NOMO-1 (cell line): ENCODE results near the gene TUBB4B.
"Not testable (repeated sequence)": the region's sequence is repeated elsewhere in the genome, so short reads cannot be mapped to it uniquely, and the experiment has no call there.

Source experiments
- DNase-seq, 2 experiments: peaks; one replicate each; lab custom pipeline; 2025; ENCODE audit not compliant: unreplicated experiment in 2 of 2; lab: John Stamatoyannopoulos, UW

Gene TUBB4B

GRCh38 chr9:137250329-137251193 is 9.5 kb downstream of the TUBB4B start:
- DNase-seq: no peak

GRCh38 chr9:137251194-137251461 is 10.0 kb downstream of the TUBB4B start, which contains the start of gene STPG3:
STPG3 (plus strand) TSS chr9:137251286; CDS start chr9:137251287, 1 bp downstream.
- no peak for DNase-seq

- no peak for DNase-seq
Measured at GRCh38 chr9:137251490-137252268, 10.6 kb downstream of the TUBB4B start.

GRCh38 chr9:137252555-137253506 is 11.7 kb downstream of the TUBB4B start:
- DNase-seq: no peak

- peak in 1 of 2 experiments; percentile 20 for DNase-seq
Measured at GRCh38 chr9:137253717-137254623, 12.9 kb downstream of the TUBB4B start.

GRCh38 chr9:137254624-137255447 is 13.7 kb downstream of the TUBB4B start, which contains the start of gene NELFB:
NELFB (plus strand) TSS chr9:137255327.
- DNase-seq: peak; percentile 79 to 98

GRCh38 chr9:137255448-137256114 is 14.5 kb downstream of the TUBB4B start:
- DNase-seq: no peak

- DNase-seq: no peak
Measured at GRCh38 chr9:137256362-137256761, 15.3 kb downstream of the TUBB4B start.

GRCh38 chr9:137256856-137257255 is 15.8 kb downstream of the TUBB4B start:
- DNase-seq: no peak

GRCh38 chr9:137262173-137262908 is 21.3 kb downstream of the TUBB4B start:
- DNase-seq: not testable (repeated sequence)

- no peak for DNase-seq
Measured at GRCh38 chr9:137262909-137263285, 21.8 kb downstream of the TUBB4B start.

- DNase-seq: no peak
Measured at GRCh38 chr9:137263506-137263905, 22.4 kb downstream of the TUBB4B start.

- no peak for DNase-seq
Measured at GRCh38 chr9:137264067-137264466, 23.0 kb downstream of the TUBB4B start.

- DNase-seq: no peak
Measured at GRCh38 chr9:137265496-137266161, 24.5 kb downstream of the TUBB4B start.

GRCh38 chr9:137266162-137266527 is 25.1 kb downstream of the TUBB4B start:
- DNase-seq: no peak

- no peak for DNase-seq
Measured at GRCh38 chr9:137266585-137267453, 25.7 kb downstream of the TUBB4B start.
